MM.1S (cell line): Measurements from ENCODE around the gene PAK2.

Source experiments
- DNase-seq: peaks from one replicate; pipeline ENCODE4 v3.0.0-alpha.2; 2015
- H2AFZ ChIP-seq: fragments of 300-600 bp; sonication (generic); 2 replicates; pipeline ENCODE4 v1.6.0; 2016; ENCODE audit warnings: antibody characterized with exemption, low read length
- H3F3A ChIP-seq: fragments of 300-600 bp; sonication (generic); 2 replicates; pipeline ENCODE4 v1.6.1; 2016; ENCODE audit warnings: mild to moderate bottlenecking, antibody characterized with exemption, low read length, moderate library complexity, mixed read lengths; ENCODE audit not compliant: insufficient read depth
- H3K27ac ChIP-seq: fragments of 300-600 bp; sonication (generic); 2 replicates; pipeline ENCODE4 v1.5.1; 2016; ENCODE audit warnings: mild to moderate bottlenecking, low read length
- H3K27me3 ChIP-seq: fragments of 300-600 bp; sonication (generic); replicated peaks from 2 replicates; pipeline ENCODE4 v1.6.0; 2016; ENCODE audit warnings: low read length; ENCODE audit not compliant: insufficient read depth
- H3K36me3 ChIP-seq: fragments of 300-600 bp; sonication (generic); replicated peaks from 2 replicates; pipeline ENCODE4 v1.6.1; 2016; ENCODE audit warnings: mild to moderate bottlenecking, low read length, mixed read lengths; ENCODE audit not compliant: insufficient read depth
- H3K4me1 ChIP-seq: fragments of 300-600 bp; sonication (generic); 2 replicates; pipeline ENCODE4 v1.6.1; 2016; ENCODE audit warnings: low read length, mixed read lengths
- H3K4me2 ChIP-seq: fragments of 300-600 bp; sonication (generic); 2 replicates; pipeline ENCODE4 v1.6.0; 2016; ENCODE audit warnings: low read depth, low read length
- H3K4me3 ChIP-seq: fragments of 300-600 bp; sonication (generic); 2 replicates; pipeline ENCODE4 v1.5.1; 2016; ENCODE audit warnings: low read length, mixed read lengths
- H3K79me2 ChIP-seq: fragments of 300-600 bp; sonication (generic); 2 replicates; pipeline ENCODE4 v1.6.1; 2016; ENCODE audit warnings: mixed run types, low read length, mixed read lengths
- H3K9ac ChIP-seq: fragments of 300-600 bp; sonication (generic); 2 replicates; pipeline ENCODE4 v1.6.1; 2016; ENCODE audit warnings: low read length, mixed read lengths
- H3K9me2 ChIP-seq: fragments of 300-600 bp; sonication (generic); replicated peaks from 2 replicates; pipeline ENCODE4 v1.6.1; 2016; ENCODE audit warnings: mild to moderate bottlenecking, low read length, mixed read lengths; ENCODE audit not compliant: insufficient read depth
- H3K9me3 ChIP-seq: fragments of 300-600 bp; sonication (generic); replicated peaks from 2 replicates; pipeline ENCODE4 v1.6.1; 2016; ENCODE audit warnings: mild to moderate bottlenecking, low read length, mixed read lengths; ENCODE audit not compliant: insufficient read depth
- H4K20me1 ChIP-seq: fragments of 300-600 bp; sonication (generic); 2 replicates; pipeline ENCODE4 v1.6.1; 2016; ENCODE audit warnings: mild to moderate bottlenecking, low read length, moderate library complexity, mixed read lengths; ENCODE audit not compliant: insufficient read depth
- CTCF ChIP-seq: fragments of 300-600 bp; sonication (generic); IDR thresholded peaks from 2 replicates; pipeline ENCODE4 v1.5.1; 2016; ENCODE audit warnings: antibody characterized with exemption, low read length, mixed read lengths
- EZH2 ChIP-seq: fragments of 300-600 bp; sonication (generic); optimal IDR thresholded peaks from 2 replicates; pipeline ENCODE3; 2017; ENCODE audit warnings: low read depth, mild to moderate bottlenecking, antibody characterized with exemption, low read length, mixed read lengths
- EZH2phosphoT487 ChIP-seq: fragments of 300-600 bp; sonication (generic); IDR thresholded peaks from 2 replicates; pipeline ENCODE4 v1.6.1; 2018; ENCODE audit warnings: antibody characterized with exemption, low read length

PAK2 gene

GRCh38 chr3:196697270-196697669 is 42.4 kb upstream of the PAK2 start:
- Histone ChIP-seq H3K79me2 (no peaks in the 10 kb centered on the region), H2AFZ (no peak overlapping the region), H4K20me1 (no peaks in the 10 kb centered on the region), H3K4me2 (no peak overlapping the region), H3K4me1 (no peaks in the 10 kb centered on the region), H3F3A (no peaks in the 10 kb centered on the region), H3K9me3 (no peaks in the 10 kb centered on the region), H3K36me3 (no peaks in the 10 kb centered on the region), H3K9ac (no peak overlapping the region), H3K27ac (no peak overlapping the region), H3K4me3 (no peak overlapping the region), H3K27me3 (no peaks in the 10 kb centered on the region), H3K9me2 (no peaks in the 10 kb centered on the region)
- no peak for DNase-seq
- TF ChIP-seq EZH2phosphoT487, result no peak
- no peak for TF ChIP-seq CTCF
- TF ChIP-seq EZH2, result no peak

- Histone ChIP-seq H3K4me2 (no peak overlapping the region), H3K4me1 (no peaks in the 10 kb centered on the region), H3K9me2 (no peaks in the 10 kb centered on the region), H3K4me3 (no peak overlapping the region), H3K27ac (no peak overlapping the region), H3K79me2 (no peaks in the 10 kb centered on the region), H2AFZ (no peak overlapping the region), H3K9me3 (no peaks in the 10 kb centered on the region), H3K9ac (no peak overlapping the region), H4K20me1 (no peaks in the 10 kb centered on the region), H3K27me3 (no peaks in the 10 kb centered on the region), H3F3A (no peaks in the 10 kb centered on the region), H3K36me3 (no peaks in the 10 kb centered on the region)
- TF ChIP-seq EZH2phosphoT487, result no peak
- no peak for TF ChIP-seq EZH2
- no peak for TF ChIP-seq CTCF
- DNase-seq, result no peak
Observed at GRCh38 chr3:196699749-196700148, 39.9 kb upstream of the PAK2 start.

- Histone ChIP-seq H3K9me2 (no peaks in the 10 kb centered on the region), H3K4me1 (no peaks in the 10 kb centered on the region), H3K4me2 (no peak overlapping the region), H2AFZ (no peak overlapping the region), H3K36me3 (no peaks in the 10 kb centered on the region), H3K9me3 (no peaks in the 10 kb centered on the region), H3K9ac (no peak overlapping the region), H3F3A (no peaks in the 10 kb centered on the region), H3K27ac (no peak overlapping the region), H4K20me1 (no peaks in the 10 kb centered on the region), H3K4me3 (no peak overlapping the region), H3K27me3 (no peaks in the 10 kb centered on the region), H3K79me2 (no peaks in the 10 kb centered on the region)
- DNase-seq, result no peak
- TF ChIP-seq CTCF (no peak), EZH2phosphoT487 (no peak), EZH2 (no peak)
Observed at GRCh38 chr3:196700801-196701200, 38.9 kb upstream of the PAK2 start.
